HEK293T (cell line): Measurements from ENCODE around the gene IL22RA1.

ENCODE experiments used
- CTCF ChIA-PET: fragments of 350-600 bp; formaldehyde crosslinking; extraction: SDS; loops from one replicate; lab custom pipeline; 2021; ENCODE audit warnings: antibody characterized with exemption, inconsistent platforms; lab: Yijun Ruan, JAX
- POLR2A ChIA-PET: fragments of 350-600 bp; formaldehyde crosslinking; extraction: SDS; loops from one replicate; lab custom pipeline; 2020; ENCODE audit warnings: antibody characterized with exemption, inconsistent platforms; lab: Yijun Ruan, JAX
- DNase-seq: peaks from one replicate; pipeline ENCODE4 v3.0.0; 2012; ENCODE audit warnings: mixed read lengths; ENCODE audit errors: extremely low spot score
- ARNT ChIP-seq: fragments of 450-650 bp; IDR thresholded peaks from 2 replicates; pipeline ENCODE4 v1.6.1; 2017; ENCODE audit warnings: mild to moderate bottlenecking
- BHLHE40 ChIP-seq: fragments of 450-650 bp; IDR thresholded peaks from 2 replicates; pipeline ENCODE4 v1.6.1; 2016; ENCODE audit warnings: mild to moderate bottlenecking, moderate library complexity, borderline replicate concordance
- CTBP1 ChIP-seq: fragments of 450-650 bp; IDR thresholded peaks from 2 replicates; pipeline ENCODE4 v1.6.1; 2016; ENCODE audit warnings: borderline replicate concordance
- ELF4 ChIP-seq: fragments of 450-650 bp; IDR thresholded peaks from 2 replicates; pipeline ENCODE4 v1.6.1; 2017; ENCODE audit warnings: antibody characterized with exemption
- FOXA1 ChIP-seq: fragments of 450-650 bp; IDR thresholded peaks from 2 replicates; pipeline ENCODE4 v1.6.1; 2016; ENCODE audit warnings: mild to moderate bottlenecking
- FOXK2 ChIP-seq: fragments of 450-650 bp; IDR thresholded peaks from 2 replicates; pipeline ENCODE4 v1.6.1; 2016; ENCODE audit warnings: mild to moderate bottlenecking
- FOXM1 ChIP-seq: fragments of 450-650 bp; IDR thresholded peaks from 2 replicates; pipeline ENCODE4 v1.6.1; 2017; ENCODE audit warnings: mild to moderate bottlenecking, borderline replicate concordance
- HDGF ChIP-seq: fragments of 450-650 bp; IDR thresholded peaks from 2 replicates; pipeline ENCODE4 v1.6.1; 2017; ENCODE audit warnings: antibody characterized with exemption, borderline replicate concordance
- L3MBTL2 ChIP-seq: fragments of 450-650 bp; conservative IDR thresholded peaks from 2 replicates; pipeline ENCODE4 v1.6.1; 2016; ENCODE audit warnings: mild to moderate bottlenecking
- LEF1 ChIP-seq: fragments of 450-650 bp; IDR thresholded peaks from 2 replicates; pipeline ENCODE4 v1.6.1; 2017; ENCODE audit warnings: mild to moderate bottlenecking, borderline replicate concordance
- NFRKB ChIP-seq: fragments of 450-650 bp; IDR thresholded peaks from 2 replicates; pipeline ENCODE4 v1.6.1; 2016; ENCODE audit warnings: mild to moderate bottlenecking, moderate library complexity
- SP1 ChIP-seq: fragments of 450-650 bp; IDR thresholded peaks from 2 replicates; pipeline ENCODE4 v1.6.1; 2017
- SUZ12 ChIP-seq: fragments of 450-650 bp; IDR thresholded peaks from 2 replicates; pipeline ENCODE4 v1.6.1; 2016; ENCODE audit warnings: mild to moderate bottlenecking
- TARDBP ChIP-seq: fragments of 450-650 bp; IDR thresholded peaks from 2 replicates; pipeline ENCODE4 v1.6.1; 2016
- ZNF384 ChIP-seq: fragments of 450-650 bp; IDR thresholded peaks from 2 replicates; pipeline ENCODE4 v1.6.1; 2016
- TF ChIP-seq, protein P1 (sequence below): fragments of 450-650 bp; IDR thresholded peaks from 2 replicates; pipeline ENCODE4 v1.6.1; 2016

Gene IL22RA1

DNA sequence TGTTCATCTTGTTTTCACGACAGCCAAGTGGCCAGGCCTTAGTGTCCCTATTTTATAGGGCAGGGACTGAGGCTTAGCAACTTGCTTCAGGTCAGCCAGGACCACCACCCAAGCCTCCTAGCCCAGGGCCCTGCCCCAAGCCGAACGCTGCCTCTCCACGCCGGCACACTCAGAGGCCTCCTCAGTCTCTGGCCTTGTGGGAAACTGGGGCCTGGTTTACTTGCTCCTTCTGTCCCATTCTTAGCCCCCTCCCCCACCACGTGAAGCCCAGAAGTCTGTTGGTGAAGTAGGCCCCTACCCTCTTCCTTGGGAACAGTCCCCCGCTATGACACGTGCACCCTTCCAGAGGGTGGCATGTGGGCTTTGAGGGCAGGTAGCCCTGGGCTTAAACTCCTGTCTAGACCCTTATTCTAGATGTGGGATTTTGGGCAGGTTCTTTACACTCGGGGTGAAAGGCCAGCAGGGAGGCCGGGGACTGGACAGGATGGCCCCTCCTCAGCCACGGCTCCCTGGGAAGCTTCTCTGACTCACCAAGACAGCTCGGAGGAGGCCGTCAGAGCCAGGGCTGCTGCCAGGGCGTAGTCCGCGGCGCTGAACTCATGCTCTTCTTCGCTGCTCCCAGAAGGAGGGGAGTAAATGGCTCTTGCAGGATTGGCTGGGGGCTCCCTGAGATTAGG lies 35.3 kb downstream of the IL22RA1 start:
- no peak for DNase-seq
- POLR2A ChIA-PET: no interaction called here
- TF ChIP-seq CTBP1: no peak
- no peak for TF ChIP-seq L3MBTL2
- no peak for TF ChIP-seq NFRKB
- no peak for TF ChIP-seq BHLHE40
- no peak for TF ChIP-seq SP1
- TF ChIP-seq TARDBP: no peak
- TF ChIP-seq HDGF: no peak
- no peak for TF ChIP-seq ZNF384
- CTCF ChIA-PET: no interaction called here

DNA sequence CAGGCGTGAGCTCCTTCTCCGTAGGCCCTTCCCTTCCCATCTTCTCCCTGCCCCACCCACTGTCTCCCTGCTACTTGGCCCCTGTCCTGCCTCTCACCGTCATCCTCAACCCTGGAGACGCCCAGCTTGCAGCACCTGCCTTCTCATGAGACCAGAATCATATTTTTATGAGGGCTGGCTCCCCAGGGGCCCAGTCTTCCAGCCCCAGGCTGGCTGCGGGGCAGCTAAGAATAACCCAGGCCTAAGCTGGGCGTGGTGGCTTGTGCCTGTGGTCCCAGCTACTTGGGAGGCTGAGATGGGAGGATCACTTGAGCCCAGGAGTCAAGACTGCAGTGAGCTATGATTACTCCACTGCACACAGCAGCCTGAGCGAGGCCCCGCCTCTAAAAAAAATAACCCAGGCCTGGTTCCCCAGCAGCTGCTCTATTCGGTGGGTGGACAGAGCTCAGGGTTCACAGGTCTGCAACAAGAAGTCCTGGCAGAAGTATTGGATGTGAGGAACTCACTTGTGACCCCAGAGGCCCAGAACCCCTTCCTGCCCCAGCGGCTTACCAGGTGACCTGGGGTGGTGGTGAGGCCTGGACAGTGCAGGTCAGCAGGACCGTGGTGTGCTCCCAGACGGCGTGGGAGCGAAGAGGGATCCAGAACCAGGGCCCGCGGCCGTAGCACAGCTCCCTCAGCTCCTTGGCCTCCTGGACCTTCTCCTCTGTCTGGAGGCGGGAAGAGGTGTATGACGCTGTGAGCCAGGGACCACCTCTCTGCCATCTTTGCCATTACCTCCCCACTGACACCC lies 37.4 kb downstream of the IL22RA1 start:
- ChIA-PET POLR2A (interaction anchor here (0.7 to 1.0 kb wide), 2 partner anchors 16 to 151 kb away, joined by 3 read pairs; no protein-coding TSS in a partner anchor), CTCF (interaction anchor here (0.5 kb wide), 1 partner anchor 51 kb away, joined by 4 read pairs; no protein-coding TSS in a partner anchor)
- no peak for DNase-seq
- no peak for TF ChIP-seq ELF4

DNA sequence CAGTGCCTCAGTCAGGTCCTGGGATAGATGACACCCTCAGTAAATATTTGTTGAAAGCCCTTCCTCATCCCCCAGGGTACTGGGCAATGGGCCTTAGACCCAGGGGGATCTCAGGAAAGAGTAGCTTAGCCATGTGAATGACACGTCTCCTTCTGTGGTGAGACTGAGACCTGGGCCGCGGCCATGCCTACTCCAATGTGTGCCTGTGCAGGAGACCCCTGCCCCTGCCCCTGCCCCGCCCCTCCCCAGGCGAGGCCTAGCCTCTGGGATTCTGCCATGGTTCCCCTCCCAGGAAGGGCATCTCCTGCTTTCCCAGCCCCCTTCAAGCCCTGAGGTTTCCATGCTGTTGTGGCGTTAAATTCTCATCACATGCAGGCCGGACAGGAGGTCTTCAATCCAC lies 38.1 kb downstream of the IL22RA1 start:
- CTCF ChIA-PET: no interaction called here
- POLR2A ChIA-PET: interaction anchor here (0.7 to 1.0 kb wide), 2 partner anchors 16 to 150 kb away, joined by 3 read pairs; no protein-coding TSS in a partner anchor
- no peak for TF ChIP-seq FOXM1
- TF ChIP-seq ZNF384: no peak
- TF ChIP-seq FOXK2: no peak
- no peak for TF ChIP-seq L3MBTL2
- no peak for TF ChIP-seq CTBP1
- TF ChIP-seq, protein P1, sequence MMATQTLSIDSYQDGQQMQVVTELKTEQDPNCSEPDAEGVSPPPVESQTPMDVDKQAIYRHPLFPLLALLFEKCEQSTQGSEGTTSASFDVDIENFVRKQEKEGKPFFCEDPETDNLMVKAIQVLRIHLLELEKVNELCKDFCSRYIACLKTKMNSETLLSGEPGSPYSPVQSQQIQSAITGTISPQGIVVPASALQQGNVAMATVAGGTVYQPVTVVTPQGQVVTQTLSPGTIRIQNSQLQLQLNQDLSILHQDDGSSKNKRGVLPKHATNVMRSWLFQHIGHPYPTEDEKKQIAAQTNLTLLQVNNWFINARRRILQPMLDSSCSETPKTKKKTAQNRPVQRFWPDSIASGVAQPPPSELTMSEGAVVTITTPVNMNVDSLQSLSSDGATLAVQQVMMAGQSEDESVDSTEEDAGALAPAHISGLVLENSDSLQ: no peak
- TF ChIP-seq SUZ12: no peak
- TF ChIP-seq LEF1: no peak
- TF ChIP-seq HDGF: no peak
- TF ChIP-seq TARDBP: no peak
- TF ChIP-seq BHLHE40: no peak
- no peak for TF ChIP-seq ARNT
- no peak for TF ChIP-seq FOXA1

DNA sequence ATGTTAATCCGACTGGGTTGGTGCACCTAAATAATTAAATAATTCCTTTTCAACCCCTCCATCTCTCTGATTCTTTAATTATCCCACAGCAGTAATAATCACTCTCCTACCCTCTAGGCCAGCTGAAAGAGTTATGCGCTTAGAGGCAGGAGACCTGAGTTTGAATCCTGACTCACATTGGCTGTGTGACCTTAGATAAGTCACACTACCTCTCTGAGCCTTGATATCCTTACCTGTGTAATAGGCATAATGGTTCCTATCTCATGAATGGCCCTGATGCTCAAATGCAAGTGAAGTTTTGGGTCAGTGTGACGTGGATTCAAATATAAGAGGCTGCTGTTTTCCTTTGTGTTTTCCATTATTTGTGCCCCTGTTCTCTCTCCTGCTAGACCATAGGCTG lies 39.1 kb downstream of the IL22RA1 start:
- DNase-seq: no peak
- POLR2A ChIA-PET: interaction anchor here (1.2 kb wide), 1 partner anchor 19 kb away, joined by 3 read pairs; no protein-coding TSS in a partner anchor
- CTCF ChIA-PET: no interaction called here
- no peak for TF ChIP-seq FOXK2
- no peak for TF ChIP-seq ARNT
- TF ChIP-seq FOXA1: no peak
- no peak for TF ChIP-seq HDGF
- TF ChIP-seq, protein P1: no peak
- TF ChIP-seq LEF1: no peak
- TF ChIP-seq ELF4: no peak
- no peak for TF ChIP-seq TARDBP
- TF ChIP-seq ZNF384: no peak
- no peak for TF ChIP-seq CTBP1
- TF ChIP-seq NFRKB: no peak
- TF ChIP-seq FOXM1: no peak

More for the DNA sequence above, 38.1 kb downstream of the IL22RA1 start:
- DNase-seq: no peak

DNA sequence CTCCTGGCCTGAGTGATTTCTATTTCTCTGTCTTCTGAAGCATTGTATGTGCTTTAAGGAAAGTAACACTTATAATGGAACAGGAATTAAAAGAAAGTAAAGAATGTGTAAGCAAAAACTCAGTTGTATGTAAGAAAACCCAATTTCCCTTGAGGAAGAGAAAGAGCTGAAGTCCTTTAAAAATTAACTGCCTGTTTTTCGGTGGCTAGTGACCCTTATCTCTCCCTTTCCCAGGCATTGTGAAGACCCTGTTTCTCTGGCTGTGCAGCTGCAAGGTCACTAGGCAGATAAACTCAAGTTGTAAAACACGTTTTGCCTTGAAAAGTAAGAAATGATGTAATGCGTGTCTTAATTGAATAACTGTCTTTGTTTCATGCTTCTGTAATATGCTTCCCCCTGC lies 39.5 kb downstream of the IL22RA1 start:
- ChIA-PET CTCF (no interaction called here), POLR2A (interaction anchor here (1.2 kb wide), 1 partner anchor 19 kb away, joined by 3 read pairs; no protein-coding TSS in a partner anchor)
- TF ChIP-seq CTBP1 (no peak), SUZ12 (no peak), FOXM1 (no peak), ELF4 (no peak), TARDBP (no peak), NFRKB (no peak), ZNF384 (no peak), LEF1 (no peak), HDGF (no peak), BHLHE40 (no peak), SP1 (no peak), FOXA1 (no peak), ARNT (no peak), FOXK2 (no peak), L3MBTL2 (no peak)
- TF ChIP-seq, protein P1: no peak
- no peak for DNase-seq
